Activated CD4-positive, alpha-beta T cell treated with anti-CD3 and anti-CD28 coated beads for 1 hour (primary cell): Measurements from ENCODE around the gene MYH10.
"Not testable (repeated sequence)": the region's sequence is repeated elsewhere in the genome, so short reads cannot be mapped to it uniquely, and the experiment has no call there.

ENCODE experiments used
- DNase-seq: peaks from one replicate; pipeline ENCODE4 v3.0.0-alpha.2; 2020

Gene MYH10

DNA sequence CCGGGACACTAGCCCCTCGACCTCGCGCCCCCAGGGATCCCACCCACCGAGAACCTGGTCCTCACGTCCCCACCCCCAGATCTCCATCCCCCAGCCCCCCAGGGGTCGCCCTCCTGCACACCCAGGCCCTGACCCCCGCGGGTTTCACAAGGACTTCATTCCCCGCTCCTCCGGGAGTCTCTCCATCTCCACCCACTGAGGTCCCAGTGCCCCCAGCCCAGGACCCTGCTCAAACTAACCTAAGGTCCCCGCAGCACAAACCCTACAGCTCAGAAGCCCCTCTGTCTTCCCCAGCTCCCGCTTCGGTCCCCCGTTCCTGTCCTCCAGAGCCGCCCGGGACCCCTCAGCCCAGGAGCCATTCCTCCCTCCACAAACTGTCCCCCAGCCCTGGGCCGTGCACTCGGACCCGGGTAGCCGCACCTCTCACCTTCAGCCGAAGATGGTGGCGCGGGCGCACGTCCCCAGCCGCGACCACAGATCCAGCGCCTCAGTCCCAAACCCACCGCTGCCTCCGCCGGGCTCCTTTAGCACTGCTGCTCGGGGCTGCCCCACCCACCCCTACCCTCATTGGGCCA lies at the start of gene MYH10:
MYH10 (minus strand) TSS at position 499 of the 575 bp plus-strand sequence. CDS start 7,479 bp downstream, outside the sequence.
- no peak for DNase-seq

DNA sequence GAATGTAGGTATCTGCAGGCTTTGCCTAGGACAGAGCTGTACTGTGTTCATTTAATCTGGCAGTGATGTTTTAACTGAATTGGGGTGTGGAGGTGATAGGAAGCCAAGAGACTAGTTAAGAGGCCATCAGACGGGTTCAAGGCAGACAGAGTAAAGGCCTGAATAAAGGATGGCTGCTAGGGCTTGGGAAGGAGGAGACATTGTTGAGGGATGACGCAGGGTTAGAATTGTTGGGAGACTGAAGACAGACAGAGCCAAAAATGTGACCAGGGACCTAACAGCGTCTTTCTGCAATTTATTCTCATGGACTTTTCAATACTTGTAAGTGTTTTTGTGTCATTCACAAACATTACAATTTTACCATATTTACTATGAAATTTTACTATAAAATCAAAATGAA lies 48.6 kb upstream of the MYH10 start:
- no peak for DNase-seq

DNA sequence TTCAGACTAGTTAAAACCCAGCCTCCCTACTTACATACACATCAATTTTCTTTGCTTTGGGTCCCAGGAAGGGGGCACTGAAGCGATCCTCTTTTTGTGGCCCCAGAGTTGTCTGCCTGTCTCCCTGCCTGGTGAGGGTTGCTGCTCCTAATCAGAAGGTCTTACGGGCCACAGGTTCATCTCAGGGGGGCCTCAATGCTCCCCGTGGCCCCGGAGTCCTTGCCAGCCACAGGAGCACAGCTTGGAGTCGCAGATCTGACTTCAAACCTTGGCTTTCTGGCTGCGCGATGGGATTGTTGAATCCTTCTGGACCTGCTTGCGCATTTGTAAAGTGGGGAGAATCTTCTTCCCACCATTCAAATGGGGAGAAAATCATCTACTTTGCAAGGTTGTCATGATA lies 44.8 kb upstream of the MYH10 start:
- DNase-seq: no peak

DNA sequence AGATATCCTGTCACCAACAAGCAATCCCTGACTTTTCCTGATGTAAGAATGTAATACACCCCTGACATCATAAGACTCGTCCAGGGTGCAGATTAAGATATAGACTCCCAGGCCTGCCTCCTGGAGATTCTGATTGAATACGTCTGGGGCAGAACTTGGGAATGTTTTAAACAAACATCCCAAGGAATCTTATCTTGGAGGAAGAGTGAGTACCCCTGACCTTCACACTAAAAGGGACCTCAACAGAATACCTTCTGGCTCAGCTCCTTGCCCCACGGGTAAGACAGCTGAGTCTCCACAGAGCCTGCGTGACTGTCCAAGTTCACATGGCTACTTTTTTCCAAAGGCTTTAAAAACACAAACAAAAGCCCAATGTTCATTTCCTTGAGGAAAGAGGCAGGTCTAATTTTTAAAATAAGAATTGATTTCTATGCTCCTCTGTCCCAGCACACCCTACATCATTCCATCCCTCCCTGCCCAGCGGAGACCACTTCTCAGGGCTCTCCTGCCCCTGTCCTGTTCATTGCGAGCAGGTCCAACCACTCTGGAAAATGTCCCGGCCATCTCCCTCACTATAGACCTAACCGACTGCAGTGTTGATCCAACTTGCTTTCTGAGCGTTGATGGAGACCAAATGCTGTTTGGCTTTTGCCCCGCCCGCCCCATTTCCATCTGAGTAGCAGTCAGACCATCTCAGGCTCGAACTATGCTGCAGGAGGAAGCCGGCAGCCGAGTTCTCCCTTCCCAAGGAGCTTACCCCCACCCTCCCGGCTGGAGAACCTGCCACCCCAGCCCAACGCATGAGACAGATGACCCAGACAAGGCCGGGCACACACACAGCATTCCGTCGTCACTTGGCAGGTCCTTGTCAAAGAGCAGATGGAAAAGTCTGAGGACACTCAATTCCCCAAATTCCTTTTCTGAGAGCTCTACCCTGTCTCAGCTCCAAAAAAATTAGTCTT lies 44.1 kb upstream of the MYH10 start:
- DNase-seq: no peak

DNA sequence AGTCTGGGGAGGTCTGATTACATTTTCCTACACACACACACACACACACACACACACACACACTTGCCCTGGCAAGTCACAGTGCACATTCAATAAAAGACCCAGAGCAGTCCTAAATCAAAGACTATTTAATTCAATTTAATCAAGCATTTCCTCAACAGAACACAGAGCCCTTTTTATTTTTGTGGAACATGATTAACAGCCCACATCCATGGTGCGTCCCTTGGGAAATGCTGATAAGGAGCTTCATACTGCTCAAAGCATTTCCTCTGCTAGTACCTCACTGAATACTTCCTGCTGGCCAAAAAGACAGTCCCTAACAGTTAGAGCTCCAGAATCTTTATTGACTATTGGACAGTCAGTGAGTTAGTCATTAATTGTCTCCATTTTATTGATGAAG lies 43.1 kb upstream of the MYH10 start:
- no peak for DNase-seq

DNA sequence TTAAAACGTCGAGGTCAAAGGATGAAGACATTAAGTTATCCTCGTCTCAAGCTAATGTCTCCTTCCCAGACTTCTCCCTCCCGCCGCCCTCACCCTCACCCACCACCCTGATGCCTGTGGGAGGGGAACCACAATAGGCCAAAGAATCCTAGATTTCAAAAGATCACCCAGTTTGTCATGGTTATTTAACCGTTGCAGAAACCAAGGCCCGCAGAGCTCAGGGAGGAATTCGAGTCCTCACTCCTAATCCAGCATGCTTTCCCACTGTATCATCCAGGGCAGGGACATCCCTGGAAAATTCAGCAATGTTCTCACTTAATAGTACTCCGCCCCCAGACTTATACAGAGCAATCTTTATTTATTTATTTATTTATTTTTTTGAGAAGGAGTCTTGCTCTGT lies 41.8 kb upstream of the MYH10 start:
- DNase-seq: no peak

DNA sequence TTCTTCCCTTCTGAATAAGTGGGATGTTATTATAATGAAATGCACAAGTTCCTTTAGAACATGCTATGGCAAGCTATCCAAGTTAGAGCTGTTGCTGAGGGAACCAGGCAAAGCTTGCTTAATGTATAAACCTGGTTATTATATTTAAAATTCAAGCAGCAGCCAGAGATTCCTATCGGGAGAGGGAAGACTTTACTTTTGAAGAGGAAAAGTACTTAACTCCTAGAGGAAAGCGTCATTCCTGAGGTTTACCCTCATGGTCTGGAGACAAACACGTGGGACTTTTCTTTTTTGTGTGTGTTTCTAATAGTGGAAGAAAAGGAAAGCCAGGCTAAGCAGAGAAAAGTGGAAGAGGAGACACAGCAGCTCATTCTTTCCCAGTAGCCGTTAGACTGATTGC lies 39.9 kb upstream of the MYH10 start:
- no peak for DNase-seq

DNA sequence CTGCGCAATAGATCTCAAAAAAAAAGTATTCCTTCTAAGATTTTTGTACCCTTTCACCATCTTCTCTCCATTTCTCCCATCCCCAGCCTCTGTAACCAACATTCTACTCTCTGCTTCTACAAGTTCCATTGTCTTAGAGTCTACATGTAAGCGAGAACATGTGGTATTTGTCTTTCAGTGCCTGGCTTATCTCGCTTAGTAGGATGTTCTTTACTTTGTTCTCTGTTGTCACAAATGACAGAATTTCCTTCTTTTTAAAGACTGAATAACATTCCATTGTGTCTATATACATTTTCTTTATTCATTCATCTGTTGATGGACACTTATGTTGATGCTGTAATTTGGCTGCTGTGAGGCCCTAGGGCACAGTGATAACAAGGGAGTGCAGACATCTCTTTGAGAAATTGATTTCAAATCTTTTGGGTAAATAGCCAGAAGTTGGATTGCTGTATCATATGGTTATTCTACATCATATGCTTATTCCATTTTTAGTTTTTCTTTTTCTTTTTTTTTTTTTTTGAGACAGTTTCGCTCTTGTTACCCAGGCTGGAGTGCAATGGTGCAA lies 37.7 kb upstream of the MYH10 start:
- DNase-seq: no peak

DNA sequence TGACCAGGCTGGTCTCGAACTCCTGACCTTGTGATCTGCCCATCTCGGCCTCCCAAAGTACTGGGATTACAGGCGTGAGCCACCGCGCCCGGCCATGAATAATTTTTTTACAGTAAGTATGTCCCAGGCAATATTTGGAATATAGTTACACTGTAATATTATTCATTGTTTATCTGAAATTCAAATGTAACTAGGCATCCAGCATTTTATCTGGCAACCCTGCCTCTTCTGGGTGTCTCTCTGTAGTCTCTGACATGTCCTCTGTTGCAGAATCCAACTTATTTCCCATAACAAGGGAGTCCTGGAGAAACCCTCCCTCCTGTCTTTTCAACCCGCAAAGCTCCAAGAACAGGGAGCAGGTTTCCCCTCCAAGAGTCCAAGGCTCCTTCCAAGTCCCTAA lies 36.9 kb upstream of the MYH10 start:
- no peak for DNase-seq

DNA sequence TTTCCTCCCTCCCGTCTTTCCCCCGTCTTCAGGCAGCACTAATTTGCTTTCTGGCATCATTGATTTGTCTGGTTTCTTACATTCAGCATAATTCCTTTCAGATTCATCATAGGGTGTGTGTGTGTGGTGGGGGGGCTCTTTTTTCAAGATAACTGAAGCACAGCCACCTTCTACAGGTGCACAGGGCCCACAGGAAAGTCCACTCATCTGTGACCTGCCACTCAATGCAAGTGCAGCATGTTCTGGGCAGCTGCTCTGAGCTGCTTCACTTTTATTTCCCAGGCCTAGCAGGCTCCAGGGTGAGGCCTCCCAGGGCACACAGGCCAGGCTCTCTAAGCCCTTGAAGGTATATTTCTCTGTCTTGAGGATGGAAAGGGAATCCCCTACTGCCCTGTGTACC lies 35.2 kb upstream of the MYH10 start:
- no peak for DNase-seq

DNA sequence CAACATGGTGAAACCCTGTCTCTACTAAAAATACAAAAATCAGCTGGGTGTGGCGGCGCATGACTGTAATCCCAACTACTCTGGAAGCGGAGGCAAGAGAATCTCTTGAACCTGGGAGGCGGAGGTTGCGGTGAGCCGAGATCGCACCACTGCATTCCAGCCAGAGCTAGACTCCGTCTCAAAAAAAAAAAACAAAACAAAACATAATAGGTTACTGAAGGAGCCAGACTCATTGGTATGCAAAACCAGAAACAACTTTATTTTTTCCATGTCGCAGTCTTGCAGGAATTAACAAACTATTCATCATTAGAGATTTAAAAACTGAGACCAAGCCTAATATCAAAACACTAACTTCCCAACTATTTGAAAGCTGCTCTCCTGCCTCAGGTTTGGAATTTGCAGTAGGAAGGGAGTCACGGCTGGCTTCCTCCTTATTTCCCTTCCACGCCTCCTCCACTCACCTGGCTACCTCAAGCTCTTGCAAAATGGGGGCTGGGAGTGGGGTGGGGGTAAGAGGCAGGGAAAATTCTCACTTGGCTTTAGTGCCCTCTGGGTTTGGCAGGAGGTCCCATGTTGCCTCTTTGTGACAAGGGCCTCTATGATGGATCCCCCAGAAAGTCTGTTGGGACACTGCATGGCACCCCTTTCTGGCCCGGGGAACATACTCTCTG lies 34.1 kb upstream of the MYH10 start:
- DNase-seq: no peak

DNA sequence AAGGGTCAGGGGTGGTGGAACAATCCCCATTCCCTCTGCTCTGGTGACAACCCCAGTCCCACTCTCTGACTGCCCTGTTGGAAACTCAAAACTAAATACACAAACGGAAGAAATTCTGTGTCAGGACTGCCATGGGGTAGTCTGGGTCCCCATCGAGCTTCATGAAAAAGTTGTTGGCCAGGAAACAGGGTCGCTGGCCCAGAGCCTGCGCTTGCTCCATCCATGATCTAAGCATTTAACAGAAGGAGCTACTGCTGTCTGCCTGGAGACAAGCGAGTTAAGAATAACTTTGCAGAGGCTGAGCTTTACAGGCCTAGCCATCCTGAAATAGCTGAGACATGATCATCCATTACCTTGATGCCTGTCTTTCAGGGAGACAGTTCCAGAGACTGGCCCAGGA lies 32.4 kb upstream of the MYH10 start:
- DNase-seq: no peak

DNA sequence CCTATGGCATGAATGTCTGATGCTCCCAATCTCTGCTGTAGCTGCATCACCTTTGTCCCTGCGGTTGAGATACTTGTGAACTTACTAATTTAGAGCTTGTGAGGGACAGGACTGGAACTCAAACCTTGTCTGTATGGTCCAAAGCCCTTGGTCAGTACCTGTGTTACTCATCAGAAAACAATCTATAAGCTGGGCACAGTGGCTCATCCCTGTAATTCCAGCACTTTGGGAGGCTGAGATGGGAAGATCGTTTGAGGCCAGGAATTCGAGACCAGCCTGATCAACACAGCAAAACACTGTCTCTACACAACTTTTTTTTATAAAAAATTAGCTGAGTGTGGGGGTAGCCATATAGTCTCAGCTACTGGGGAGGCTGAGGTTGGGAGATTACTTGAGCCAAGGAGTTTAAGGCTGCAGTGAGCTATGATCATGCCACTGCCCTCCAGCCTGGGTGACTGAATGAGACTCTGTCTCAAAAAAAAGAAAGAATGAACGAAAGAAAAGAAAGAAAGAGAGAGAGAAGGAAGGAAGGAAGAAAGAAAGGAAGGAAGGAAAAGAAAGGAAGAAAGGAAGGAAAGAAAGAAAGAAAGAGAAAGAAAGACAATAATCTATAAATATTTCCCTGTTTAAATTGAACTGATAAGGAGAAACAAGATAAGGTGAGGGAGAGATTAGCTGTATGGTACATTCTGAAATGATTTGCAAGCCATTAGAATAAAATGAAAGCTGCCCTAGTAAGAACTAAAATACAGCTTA lies 31.7 kb upstream of the MYH10 start:
- DNase-seq: no peak

DNA sequence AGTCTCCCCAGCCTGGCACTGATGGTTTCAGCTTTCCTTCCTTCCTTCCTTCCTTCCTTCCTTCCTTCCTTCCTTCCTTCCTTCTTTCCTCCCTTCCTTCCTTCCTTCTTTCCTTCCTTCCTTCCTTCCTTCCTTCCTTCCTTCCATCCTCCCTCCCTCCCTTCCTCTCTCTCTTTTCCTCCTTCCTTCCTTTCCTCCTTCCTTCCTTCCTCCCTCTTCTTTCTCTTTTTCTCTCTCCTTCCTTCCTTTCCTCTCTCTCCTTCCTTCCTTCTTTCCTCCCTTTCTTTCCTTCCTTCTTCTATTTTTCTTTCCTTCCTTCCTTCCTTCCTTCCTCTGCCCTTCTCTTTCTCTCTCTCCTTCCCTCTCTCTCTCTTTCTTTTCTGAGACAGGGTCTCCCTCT lies 30.2 kb upstream of the MYH10 start:
- not testable (repeated sequence) for DNase-seq

DNA sequence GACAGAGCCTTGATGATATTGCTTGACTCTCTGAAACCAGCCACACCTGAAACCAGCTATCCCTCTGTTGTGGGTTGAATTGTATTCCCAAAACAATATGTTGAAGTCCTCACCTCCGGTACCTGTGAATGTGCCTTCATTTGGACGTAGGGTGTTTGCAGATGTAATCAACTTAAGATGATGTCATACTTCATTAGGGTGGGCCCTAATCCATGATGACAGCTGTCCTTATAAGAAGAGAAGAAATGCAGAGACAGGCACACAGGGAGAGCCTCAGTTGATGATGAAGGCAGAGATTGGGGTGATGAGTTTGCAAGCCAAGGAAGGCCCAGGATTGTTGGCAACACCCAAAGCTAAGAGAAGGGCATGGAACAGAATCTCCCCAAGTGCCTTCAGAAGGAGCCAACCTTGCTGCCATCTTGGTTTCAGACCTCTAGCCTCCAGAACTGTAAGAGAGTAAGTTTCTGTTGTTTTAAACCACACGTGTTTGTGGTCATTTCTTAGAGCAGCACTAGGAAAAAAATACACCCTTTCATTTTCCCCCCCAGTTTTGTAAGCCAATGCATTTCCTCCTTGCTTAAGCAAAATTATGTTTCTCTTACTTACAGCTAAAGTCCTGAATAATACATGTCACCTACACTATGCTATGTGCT lies 29.4 kb upstream of the MYH10 start:
- no peak for DNase-seq

DNA sequence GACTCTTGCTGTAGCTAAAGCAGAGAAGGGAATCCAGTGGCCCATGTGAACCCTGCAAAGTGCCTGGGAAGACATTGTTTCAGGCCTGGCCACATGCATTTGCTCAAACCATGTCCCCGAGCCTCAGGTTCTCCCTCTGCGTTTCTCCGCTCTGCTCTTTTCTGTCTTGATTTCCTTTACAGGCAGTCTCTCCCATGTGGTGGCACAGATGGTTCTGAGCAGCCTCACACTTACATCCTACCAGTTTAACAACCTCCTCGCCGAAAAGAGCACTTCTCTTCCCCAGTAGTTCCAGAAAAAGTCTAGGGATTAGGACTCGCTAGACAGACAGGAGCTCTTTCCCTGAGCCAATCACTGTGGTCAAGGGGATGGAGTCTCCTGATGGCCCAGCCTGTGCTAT lies 28.3 kb upstream of the MYH10 start:
- no peak for DNase-seq

DNA sequence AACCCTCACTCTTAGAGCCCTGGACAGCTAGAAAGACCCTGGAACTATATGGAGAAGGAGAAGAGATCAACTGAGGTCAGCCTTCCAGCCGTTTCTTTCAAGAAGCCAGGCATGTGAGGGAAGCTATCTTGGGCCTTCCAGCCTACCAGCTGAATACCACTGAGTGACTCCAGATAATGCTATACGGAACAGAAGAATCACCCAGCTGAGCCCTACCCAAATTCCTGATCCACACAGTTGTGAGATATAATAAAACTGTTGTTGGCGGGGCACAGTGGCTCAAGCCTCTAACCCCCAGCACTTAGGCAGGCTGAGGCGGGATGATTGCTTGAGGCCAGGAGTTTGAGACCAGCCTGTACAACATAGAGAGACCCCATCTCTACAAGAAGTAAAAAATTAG lies 26.2 kb upstream of the MYH10 start:
- no peak for DNase-seq

DNA sequence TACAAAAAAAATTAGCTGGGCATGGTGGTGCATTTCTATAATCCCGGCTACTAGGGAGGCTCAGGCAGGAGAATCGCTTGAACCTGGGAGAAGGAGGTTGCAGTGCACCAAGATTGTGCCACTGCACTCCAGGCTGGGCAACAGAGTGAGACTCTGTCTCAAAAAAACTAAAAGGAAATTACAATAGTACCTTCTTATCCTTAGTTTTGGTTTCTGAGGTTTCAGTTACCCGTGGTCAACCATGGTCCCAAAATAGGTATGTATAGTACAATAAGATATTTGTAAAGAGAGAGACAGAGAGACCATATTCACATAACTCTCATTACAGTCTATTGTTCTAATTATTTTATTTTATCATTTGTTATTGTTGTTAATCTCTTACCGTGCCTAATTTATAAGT lies 24.3 kb upstream of the MYH10 start:
- DNase-seq: no peak

DNA sequence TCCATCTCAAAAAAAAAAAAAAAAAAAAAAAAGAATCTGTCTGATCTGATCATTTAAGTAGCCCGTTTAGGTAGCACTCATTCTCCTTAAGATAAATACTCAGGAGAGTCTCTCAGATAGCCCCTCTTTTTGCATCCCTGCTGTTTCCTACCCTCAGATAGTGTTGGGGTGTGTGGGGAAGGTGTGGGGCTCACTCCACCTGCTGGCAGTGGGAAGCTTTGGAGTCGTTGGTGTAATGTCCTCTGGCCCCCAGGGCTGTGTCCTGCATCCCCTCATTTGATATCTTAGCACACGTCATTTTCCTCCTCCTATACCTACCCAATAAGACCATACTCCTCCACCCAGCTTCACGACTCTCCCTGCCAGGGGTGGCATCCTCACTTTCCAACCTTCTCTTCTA lies 20.5 kb upstream of the MYH10 start:
- no peak for DNase-seq

DNA sequence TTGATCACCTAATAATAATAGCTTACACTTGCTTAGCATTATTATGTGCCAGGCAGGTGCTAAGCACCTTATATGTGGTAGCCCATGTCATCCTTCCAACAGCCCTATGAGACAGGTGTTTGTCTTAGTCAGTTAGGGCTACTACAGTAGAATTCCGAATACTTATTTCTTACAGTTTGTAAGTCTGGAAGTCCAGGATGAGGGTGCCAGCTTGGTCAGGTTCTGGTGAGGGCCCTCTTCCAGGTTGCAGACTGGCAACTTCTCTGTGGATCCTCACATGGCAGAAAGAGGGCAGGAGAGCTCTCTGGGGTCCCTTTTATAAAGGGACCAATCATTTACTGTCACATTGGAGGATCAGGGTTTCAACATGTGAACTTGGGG lies 19.6 kb upstream of the MYH10 start:
- no peak for DNase-seq

DNA sequence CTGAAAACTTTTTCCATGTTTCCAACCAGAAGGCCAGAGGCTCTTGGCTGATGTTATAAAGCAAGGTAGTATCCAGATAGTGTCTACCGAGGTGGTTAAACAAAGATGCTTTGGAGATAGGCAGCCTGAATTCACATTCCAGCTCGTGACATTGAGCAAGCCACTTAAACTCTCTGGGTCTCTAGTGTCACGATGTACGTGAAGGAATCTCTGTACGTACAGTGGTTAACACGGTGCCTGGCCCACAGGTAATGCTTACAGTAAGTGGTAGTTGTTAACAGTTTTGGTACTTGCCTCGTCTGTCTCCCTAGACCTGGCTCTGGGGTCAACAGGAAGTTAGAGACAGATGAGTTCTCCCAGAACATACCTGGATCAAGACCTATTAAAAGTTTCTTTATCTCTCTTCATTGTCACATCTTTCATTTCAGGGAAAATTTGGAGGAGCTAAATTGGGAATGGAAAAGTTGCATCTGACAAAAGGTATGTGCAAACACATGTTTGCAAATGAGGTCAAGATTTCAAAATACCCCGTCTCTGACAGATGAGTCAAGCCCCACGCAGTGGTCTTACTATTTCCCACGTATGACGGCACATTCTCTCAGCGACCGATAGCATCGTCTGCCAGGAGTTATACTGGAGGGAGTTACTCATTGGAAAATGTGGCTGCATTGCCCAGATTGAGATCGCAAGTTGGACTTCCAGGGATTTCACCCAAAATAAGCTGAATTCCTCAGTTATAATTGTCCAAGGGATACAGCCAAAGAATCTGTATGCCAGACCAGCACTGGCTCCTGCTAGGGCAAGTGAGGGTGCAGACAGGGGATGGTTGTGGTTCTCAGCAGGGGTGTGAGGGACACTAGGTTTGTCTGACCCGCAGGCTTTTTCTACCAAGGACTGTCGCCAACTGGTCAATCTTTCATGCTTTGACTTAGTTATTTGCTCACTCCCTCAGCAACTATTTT lies 18.9 kb upstream of the MYH10 start:
- DNase-seq: no peak
